Measurements from ENCODE around the gene HNMT. TPM values are rescaled to one million over a fixed set of nuclear protein-coding genes. Genes with fewer than 3 reads are reported as not detected.

Gene HNMT
- total and polyA plus RNA-seq, 2 of the 13 experiments (the other 11 are each of a cell fraction or from before 2014, with no cell fraction given) = 279 to 309 TPM

GRCh38 chr2:137957033-137957432, 7.2 kb upstream of the HNMT start (continued):
- TF ChIP-seq MAF1 (CRISPR knock-in tag; IDR thresholded peaks at IDR 0.05; ENCODE audit: borderline replicate concordance) (no peak), ZNF331 (CRISPR knock-in tag; IDR thresholded peaks at IDR 0.05) (peak; percentile 13; the same call in 1 of the 2 replicates), HNF4A (CRISPR knock-in tag; IDR thresholded peaks at IDR 0.05) (no peak), ETV6 (CRISPR knock-in tag; conservative IDR thresholded peaks at IDR 0.05) (no peak), TOE1 (CRISPR knock-in tag; IDR thresholded peaks at IDR 0.05) (no peak), REXO4 (CRISPR knock-in tag; IDR thresholded peaks at IDR 0.05; ENCODE audit: borderline replicate concordance) (no peak), ZBTB7B (CRISPR knock-in tag; IDR thresholded peaks at IDR 0.05) (no peak), ZBTB2 (CRISPR knock-in tag; IDR thresholded peaks at IDR 0.05; ENCODE audit: low read depth) (no peak), ZNF562 (CRISPR knock-in tag; IDR thresholded peaks at IDR 0.05; ENCODE audit: borderline replicate concordance) (no peak), NFE2 (CRISPR knock-in tag; IDR thresholded peaks at IDR 0.05) (no peak), ZSCAN12 (CRISPR knock-in tag; IDR thresholded peaks at IDR 0.05) (no peak), ZNF446 (CRISPR knock-in tag; IDR thresholded peaks at IDR 0.05) (no peak), ARNT (IDR thresholded peaks at IDR 0.05) (no peak), RERE (CRISPR knock-in tag; IDR thresholded peaks at IDR 0.05; ENCODE audit: low read depth) (no peak), STAT6 (CRISPR knock-in tag; IDR thresholded peaks at IDR 0.05; ENCODE audit: borderline replicate concordance) (no peak), ZNF451 (CRISPR knock-in tag; IDR thresholded peaks at IDR 0.05) (no peak), ZMYM2 (CRISPR knock-in tag; IDR thresholded peaks at IDR 0.05) (no peak)
- TF ChIP-seq, protein P1, sequence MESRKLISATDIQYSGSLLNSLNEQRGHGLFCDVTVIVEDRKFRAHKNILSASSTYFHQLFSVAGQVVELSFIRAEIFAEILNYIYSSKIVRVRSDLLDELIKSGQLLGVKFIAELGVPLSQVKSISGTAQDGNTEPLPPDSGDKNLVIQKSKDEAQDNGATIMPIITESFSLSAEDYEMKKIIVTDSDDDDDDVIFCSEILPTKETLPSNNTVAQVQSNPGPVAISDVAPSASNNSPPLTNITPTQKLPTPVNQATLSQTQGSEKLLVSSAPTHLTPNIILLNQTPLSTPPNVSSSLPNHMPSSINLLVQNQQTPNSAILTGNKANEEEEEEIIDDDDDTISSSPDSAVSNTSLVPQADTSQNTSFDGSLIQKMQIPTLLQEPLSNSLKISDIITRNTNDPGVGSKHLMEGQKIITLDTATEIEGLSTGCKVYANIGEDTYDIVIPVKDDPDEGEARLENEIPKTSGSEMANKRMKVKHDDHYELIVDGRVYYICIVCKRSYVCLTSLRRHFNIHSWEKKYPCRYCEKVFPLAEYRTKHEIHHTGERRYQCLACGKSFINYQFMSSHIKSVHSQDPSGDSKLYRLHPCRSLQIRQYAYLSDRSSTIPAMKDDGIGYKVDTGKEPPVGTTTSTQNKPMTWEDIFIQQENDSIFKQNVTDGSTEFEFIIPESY (CRISPR knock-in tag; IDR thresholded peaks at IDR 0.05) = peak; percentile 47; the same call in 1 of the 2 replicates
- TF ChIP-seq, protein P2, sequence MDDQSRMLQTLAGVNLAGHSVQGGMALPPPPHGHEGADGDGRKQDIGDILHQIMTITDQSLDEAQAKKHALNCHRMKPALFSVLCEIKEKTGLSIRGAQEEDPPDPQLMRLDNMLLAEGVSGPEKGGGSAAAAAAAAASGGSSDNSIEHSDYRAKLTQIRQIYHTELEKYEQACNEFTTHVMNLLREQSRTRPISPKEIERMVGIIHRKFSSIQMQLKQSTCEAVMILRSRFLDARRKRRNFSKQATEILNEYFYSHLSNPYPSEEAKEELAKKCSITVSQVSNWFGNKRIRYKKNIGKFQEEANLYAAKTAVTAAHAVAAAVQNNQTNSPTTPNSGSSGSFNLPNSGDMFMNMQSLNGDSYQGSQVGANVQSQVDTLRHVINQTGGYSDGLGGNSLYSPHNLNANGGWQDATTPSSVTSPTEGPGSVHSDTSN (CRISPR knock-in tag; IDR thresholded peaks at IDR 0.05; ENCODE audit: borderline replicate concordance) = no peak

Measured in HepG2 (cell line).